HepG2 (cell line): ENCODE results near the gene RTF1. TPM values are rescaled to one million over a fixed set of nuclear protein-coding genes. Genes with fewer than 3 reads are reported as not detected.

Experiments
- CCDC6 ChIP-seq: sonication (generic); formaldehyde crosslinking; IDR thresholded peaks from 2 replicates; pipeline ENCODE4 v1.8.1; 2022; ENCODE audit warnings: mild to moderate bottlenecking, missing genetic modification reagents, moderate library complexity
- GRHL1 ChIP-seq: sonication (generic); formaldehyde crosslinking; conservative IDR thresholded peaks from 2 replicates; pipeline ENCODE4 v1.8.0; 2022; ENCODE audit warnings: missing genetic modification reagents
- HINFP ChIP-seq: sonication (generic); formaldehyde crosslinking; IDR thresholded peaks from 2 replicates; pipeline ENCODE4 v1.4.0; 2020; ENCODE audit warnings: low read depth, mild to moderate bottlenecking, missing genetic modification reagents
- HIVEP1 ChIP-seq: sonication (generic); formaldehyde crosslinking; IDR thresholded peaks from 2 replicates; pipeline ENCODE4 v1.4.0; 2020; ENCODE audit warnings: mild to moderate bottlenecking, missing genetic modification reagents
- IRF2 ChIP-seq: IDR thresholded peaks from 2 replicates; pipeline ENCODE4 v1.6.1; 2018; ENCODE audit warnings: missing genetic modification reagents, missing compliant biosample characterization
- MTF1 ChIP-seq: sonication (generic); formaldehyde crosslinking; IDR thresholded peaks from 2 replicates; pipeline ENCODE4 v1.5.0; 2020; ENCODE audit warnings: missing genetic modification reagents
- RBAK ChIP-seq: sonication (generic); formaldehyde crosslinking; IDR thresholded peaks from 2 replicates; pipeline ENCODE4 v1.5.1; 2020; ENCODE audit warnings: mild to moderate bottlenecking, missing genetic modification reagents
- RBFOX2 ChIP-seq: fragments of 200-400 bp; formaldehyde crosslinking; IDR thresholded peaks from 2 replicates; pipeline ENCODE4 v1.6.1; 2017; ENCODE audit warnings: low read depth, mild to moderate bottlenecking, low read length
- RFX1 ChIP-seq: fragments of 450-650 bp; IDR thresholded peaks from 2 replicates; pipeline ENCODE4 v1.6.1; 2017
- SNAI1 ChIP-seq: sonication (generic); formaldehyde crosslinking; IDR thresholded peaks from 2 replicates; pipeline ENCODE4 v1.5.0; 2020; ENCODE audit warnings: mild to moderate bottlenecking, missing genetic modification reagents, borderline replicate concordance
- THAP11 ChIP-seq: IDR thresholded peaks from 2 replicates; pipeline ENCODE4 v1.6.1; 2016; ENCODE audit warnings: missing biosample characterization, missing genetic modification reagents
- ZBTB7A ChIP-seq: sonication (generic); formaldehyde crosslinking; IDR thresholded peaks from 2 replicates; pipeline ENCODE4 v1.8.0; 2022; ENCODE audit warnings: mild to moderate bottlenecking, missing genetic modification reagents
- ZFP36L1 ChIP-seq: sonication (generic); formaldehyde crosslinking; IDR thresholded peaks from 2 replicates; pipeline ENCODE4 v1.8.0; 2022; ENCODE audit warnings: mild to moderate bottlenecking, missing genetic modification reagents, moderate library complexity
- ZNF205 ChIP-seq: IDR thresholded peaks from 2 replicates; pipeline ENCODE4 v1.6.1; 2018; ENCODE audit warnings: missing biosample characterization, missing genetic modification reagents
- ZNF34 ChIP-seq: sonication (generic); formaldehyde crosslinking; IDR thresholded peaks from 2 replicates; pipeline ENCODE4 v1.4.0; 2020; ENCODE audit warnings: mild to moderate bottlenecking, missing genetic modification reagents, borderline replicate concordance
- ZNF766 ChIP-seq: sonication (generic); formaldehyde crosslinking; IDR thresholded peaks from 2 replicates; pipeline ENCODE4 v1.5.0; 2020; ENCODE audit warnings: missing genetic modification reagents, borderline replicate concordance
- ZNF816 ChIP-seq: sonication (generic); formaldehyde crosslinking; IDR thresholded peaks from 2 replicates; pipeline ENCODE4 v1.8.0; 2022; ENCODE audit warnings: missing genetic modification reagents, mild to moderate bottlenecking, borderline replicate concordance
- ZNF883 ChIP-seq: sonication (generic); formaldehyde crosslinking; IDR thresholded peaks from 2 replicates; pipeline ENCODE4 v1.5.1; 2020; ENCODE audit warnings: mild to moderate bottlenecking, missing genetic modification reagents; ENCODE audit errors: not compliant biosample characterization
- ZSCAN20 ChIP-seq: sonication (generic); formaldehyde crosslinking; IDR thresholded peaks from 2 replicates; pipeline ENCODE4 v1.4.0; 2020; ENCODE audit warnings: missing genetic modification reagents, mild to moderate bottlenecking, borderline replicate concordance
- ZSCAN31 ChIP-seq: sonication (generic); formaldehyde crosslinking; IDR thresholded peaks from 2 replicates; pipeline ENCODE4 v1.5.0; 2020; ENCODE audit warnings: low read depth, mild to moderate bottlenecking, missing genetic modification reagents
- ZXDC ChIP-seq: sonication (generic); formaldehyde crosslinking; IDR thresholded peaks from 2 replicates; pipeline ENCODE4 v1.5.0; 2020; ENCODE audit warnings: mild to moderate bottlenecking, missing genetic modification reagents
- ZZZ3 ChIP-seq: sonication (generic); formaldehyde crosslinking; IDR thresholded peaks from 2 replicates; pipeline ENCODE4 v1.4.0; 2020; ENCODE audit warnings: missing genetic modification reagents, mild to moderate bottlenecking, borderline replicate concordance
- polyA plus RNA-seq, 8 experiments: library from polyadenylated mRNA; depleted of rRNA in 3 of 8; stranded (reverse) in 7 of 8; unstranded in 1 of 8; fragments of >200 nt; fragmentation: Illumina TruSeq in 4 of 8; extraction: Trizol in 4 of 8; gene quantifications; 2 replicates each; pipeline versions ENCODE4 v1.2.1 to v1.2.3, GENCODE V29; 2011 to 2016; ENCODE audit warnings: low read depth in 4 of 8, missing spikeins in 1 of 8, mixed read lengths in 1 of 8; ENCODE audit not compliant: insufficient read depth in 1 of 8
- total RNA-seq, 5 experiments: library from RNA; depleted of rRNA; stranded (reverse); fragments of >200 nt; fragmentation: Illumina TruSeq; extraction: Trizol; gene quantifications; 2 replicates each; pipeline ENCODE4 v1.2.3, GENCODE V29; 2016; ENCODE audit warnings: low read depth in 1 of 5

Gene RTF1
- total and polyA plus RNA-seq, 2 of the 13 experiments (the other 11 are each of a cell fraction or from before 2014, with no cell fraction given) = 13.9 to 17.9 TPM

DNA sequence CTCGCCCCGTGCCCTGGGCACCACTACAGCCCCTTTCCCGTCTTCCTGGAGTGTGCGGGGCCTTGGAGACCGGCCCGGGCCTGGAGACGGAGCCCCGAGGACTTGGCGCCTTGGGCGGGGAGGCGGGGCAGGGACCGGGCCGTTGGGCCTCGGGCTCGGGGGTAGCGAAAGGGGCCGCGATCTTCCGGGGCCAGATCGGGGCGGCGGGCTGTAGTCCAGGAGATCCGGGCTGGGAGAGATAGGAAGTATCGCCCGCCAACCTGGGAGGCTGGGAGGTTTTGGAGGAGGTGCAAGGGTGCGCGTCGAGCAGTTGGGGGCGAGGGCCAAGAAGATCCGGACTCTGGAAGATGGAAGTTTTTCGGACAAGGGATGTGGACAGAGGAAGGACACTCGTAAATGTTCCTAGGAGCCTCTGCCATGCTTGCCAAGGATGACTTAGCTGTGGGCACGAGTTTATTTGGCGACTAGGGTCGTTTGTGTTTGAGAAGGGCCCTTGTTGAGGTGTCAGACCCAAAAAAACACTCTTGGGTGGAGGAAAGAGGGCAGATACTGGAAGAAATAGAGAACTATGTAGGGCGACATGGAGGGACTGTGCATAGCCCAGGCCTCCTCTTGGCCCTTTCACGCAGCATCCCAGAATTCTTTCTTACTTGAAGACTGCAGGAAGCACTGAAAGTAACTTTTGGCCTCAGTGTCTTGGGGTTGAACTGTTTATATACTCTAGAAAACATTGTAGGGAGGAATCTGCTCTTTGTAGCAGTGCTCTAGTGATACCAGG, 712 bp downstream of the RTF1 start (continued):
- TF ChIP-seq ZXDC (CRISPR knock-in tag) (peak; percentile 57; the same call in 1 of the 2 replicates), RBFOX2 (no peak), ZNF34 (CRISPR knock-in tag) (no peak), HIVEP1 (no peak; the same call in 1 of the 2 replicates), RBAK (CRISPR knock-in tag) (no peak), ZSCAN20 (CRISPR knock-in tag) (no peak), ZSCAN31 (CRISPR knock-in tag) (0 out of 2 replicates have a peak, but pooled peaks have one; percentile 40), HINFP (CRISPR knock-in tag) (no peak), ZNF883 (CRISPR knock-in tag) (peak; percentile 49), IRF2 (CRISPR knock-in tag) (no peak), RFX1 (no peak), MTF1 (no peak), ZNF816 (CRISPR knock-in tag) (no peak), ZNF766 (CRISPR knock-in tag) (no peak), CCDC6 (CRISPR knock-in tag) (0 out of 2 replicates have a peak, but pooled peaks have one; percentile 31), ZNF205 (CRISPR knock-in tag) (no peak), ZBTB7A (0 out of 2 replicates have a peak, but pooled peaks have one; percentile 30), THAP11 (CRISPR knock-in tag) (no peak), ZZZ3 (CRISPR knock-in tag) (no peak), ZFP36L1 (CRISPR knock-in tag) (no peak), SNAI1 (no peak; the same call in 1 of the 2 replicates), GRHL1 (CRISPR knock-in tag) (no peak)
